Left renal pelvis (tissue), 4 donors: Measurements from ENCODE around the gene SEPTIN7. TPM values are rescaled to one million over a fixed set of nuclear protein-coding genes. Genes with fewer than 3 reads are reported as not detected.
"Not testable (repeated sequence)": the region's sequence is repeated elsewhere in the genome, so short reads cannot be mapped to it uniquely, and the experiment has no call there.

ENCODE experiments used
- DNase-seq, 4 donors: peaks; one replicate each; pipeline ENCODE4 v3.0.0-alpha.2; 2013; ENCODE audit warnings: low read depth in 4 of 4, low spot score in 3 of 4
- polyA plus RNA-seq, 4 donors: library from polyadenylated mRNA; unstranded; fragments of 120-200 nt; gene quantifications; one replicate each; pipeline ENCODE4 v1.2.1, GENCODE V29; 2013; ENCODE audit not compliant: insufficient read length in 4 of 4

SEPTIN7 gene
- 100 to 1,000 TPM; 375 to 623 (median 523) TPM for polyA plus RNA-seq

DNA sequence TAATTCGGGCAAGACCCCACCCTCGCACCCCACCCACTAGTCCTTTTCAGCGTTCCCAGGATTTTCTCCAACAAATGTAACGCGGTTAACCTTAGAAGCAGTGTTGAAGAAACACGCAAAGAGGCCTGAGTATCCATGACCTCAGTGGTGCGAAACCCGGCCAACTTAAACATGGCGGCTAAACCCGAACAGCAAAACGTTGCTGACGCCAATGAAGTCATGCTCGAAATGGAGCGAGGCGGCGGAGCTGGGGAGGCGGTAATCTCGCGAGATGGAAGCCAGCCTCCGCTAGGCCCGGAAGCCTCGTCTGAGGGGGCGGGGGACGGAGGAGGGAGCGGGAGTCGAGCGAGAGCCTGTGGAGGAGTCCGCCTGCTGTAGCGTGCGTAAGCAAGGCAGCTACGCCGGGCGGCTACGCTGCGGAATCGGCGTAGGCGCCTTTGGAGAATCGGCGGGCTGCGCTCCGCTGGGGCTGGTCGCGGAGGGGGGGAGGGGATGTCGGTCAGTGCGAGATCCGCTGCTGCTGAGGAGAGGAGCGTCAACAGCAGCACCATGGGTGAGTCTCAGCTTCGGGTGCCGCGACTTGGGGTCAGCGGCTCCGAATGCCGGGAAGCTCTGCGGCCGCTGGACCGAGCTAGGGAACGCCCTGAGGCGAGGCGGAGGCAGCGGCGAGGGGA is at the start of gene SEPTIN7:
TSS of gene SEPTIN7 (plus strand) at position 340 of the 674 bp plus-strand sequence. CDS start at position 493, 153 bp downstream.
- peak; percentile 98 to 99 (median 99) for DNase-seq

DNA sequence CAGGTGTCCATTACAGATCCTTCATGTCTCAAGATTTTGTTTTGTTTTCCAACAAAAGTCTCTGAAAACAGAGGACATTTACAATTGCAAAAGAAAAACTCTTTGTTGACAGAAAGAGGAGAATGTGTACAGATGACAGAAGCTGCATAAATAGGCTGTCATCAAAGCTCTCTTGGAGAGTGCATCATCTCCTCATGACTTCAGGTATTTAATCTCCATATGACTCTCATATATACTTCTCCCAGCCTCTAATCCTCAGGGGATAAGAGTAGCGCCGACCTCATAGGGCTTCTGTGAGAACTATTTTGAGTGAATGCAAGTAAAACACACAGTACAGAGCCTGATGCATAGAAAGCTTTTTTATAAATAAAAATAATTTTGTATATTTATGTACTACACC is 48.1 kb upstream of the SEPTIN7 start:
- no peak for DNase-seq

DNA sequence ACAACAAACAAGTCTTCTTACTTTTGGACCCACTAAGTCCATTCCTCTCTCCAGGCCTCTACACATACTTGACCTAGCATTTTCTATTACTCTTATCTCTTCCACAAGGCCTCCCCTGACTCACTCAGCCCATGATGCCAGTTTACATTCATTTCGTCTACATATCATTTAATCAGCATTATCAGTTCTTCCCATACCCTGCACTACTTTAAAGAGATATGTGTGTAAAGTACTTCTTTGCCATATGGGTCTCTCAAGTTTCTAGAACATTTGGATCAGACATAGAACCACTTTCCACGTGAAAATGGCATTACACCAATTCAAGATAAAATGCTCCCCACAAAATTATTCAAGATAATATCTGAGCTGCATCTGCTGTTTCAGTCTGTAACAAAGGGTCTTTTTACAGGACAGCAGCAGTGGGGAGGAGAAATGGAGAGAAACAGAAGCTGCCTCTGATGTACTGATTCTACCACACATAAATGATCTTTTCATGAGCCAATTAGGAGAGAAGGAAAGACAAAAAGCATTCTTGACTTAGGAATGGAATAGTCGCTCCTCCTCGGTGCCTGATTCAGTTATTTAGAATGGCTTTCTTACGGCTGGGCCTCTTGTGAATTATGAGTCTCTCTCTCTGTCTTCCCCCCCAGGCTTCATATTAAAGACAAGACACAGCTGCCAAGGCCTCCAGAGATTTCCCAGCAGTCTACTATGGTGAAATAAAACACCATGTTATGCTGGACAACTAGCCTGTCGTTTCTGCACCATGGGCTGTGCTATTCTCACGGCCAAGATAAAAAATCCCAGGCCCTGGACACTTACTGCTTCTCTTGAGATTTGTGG is 46.9 kb upstream of the SEPTIN7 start:
- DNase-seq = peak; percentile 64 to 74 (median 72)

DNA sequence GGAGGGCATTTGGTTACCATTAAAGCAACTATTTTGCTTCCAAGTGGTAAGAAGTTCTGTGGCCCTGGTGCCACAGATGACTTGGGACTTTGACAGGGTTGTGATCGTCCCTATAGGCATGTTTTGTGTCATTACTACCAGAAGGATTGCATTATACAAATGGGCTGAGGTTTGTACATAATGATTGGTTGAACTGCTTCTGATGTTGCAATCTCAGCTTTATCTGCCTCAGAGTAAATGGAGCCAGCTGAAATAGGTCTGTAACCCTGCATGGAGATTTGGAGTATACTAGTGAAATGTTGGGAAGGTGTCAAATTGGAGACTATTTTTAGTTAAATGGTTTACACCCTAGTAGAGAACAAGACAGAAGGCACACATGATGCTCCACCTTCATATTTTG is 46.1 kb upstream of the SEPTIN7 start:
- no peak for DNase-seq

DNA sequence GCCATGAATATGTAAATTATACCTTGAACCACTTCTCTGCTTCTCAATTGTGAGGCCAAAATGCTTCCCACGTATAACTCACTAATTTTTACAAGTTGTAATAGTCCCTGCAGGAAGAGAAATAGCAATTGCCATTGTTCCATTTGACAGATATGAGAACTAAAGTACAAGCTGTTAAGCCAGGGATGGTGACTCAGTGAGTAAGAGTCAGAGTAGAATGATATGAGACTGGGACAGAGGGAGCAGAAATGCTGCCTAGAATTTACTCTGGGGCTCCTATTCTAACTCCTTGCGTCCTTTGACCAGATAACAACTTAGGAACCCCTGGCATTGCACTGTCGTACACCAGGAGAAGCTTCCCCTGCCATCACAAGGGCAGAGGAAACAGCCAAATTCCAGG is 45.1 kb upstream of the SEPTIN7 start:
- no peak for DNase-seq

DNA sequence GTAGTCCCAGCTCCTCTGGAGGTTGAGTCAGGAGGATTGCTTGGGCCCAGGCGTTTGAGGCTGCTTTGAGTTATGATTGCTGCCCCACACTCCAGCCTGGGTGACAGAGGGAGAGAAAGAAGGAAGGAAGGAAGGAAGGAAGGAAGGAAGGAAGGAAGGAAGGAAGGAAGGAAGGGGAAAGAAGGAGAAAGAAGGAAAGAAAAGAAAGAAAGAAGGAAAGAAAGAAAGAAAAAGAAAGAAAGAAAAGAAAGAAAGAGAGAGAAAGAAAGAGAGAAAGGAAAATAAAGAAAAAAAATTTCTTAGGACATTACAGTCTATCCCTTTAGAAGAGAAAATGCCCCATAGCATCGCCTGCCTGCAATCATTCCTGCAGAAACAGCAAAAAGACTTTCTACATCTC is 44.4 kb upstream of the SEPTIN7 start:
- DNase-seq = not testable (repeated sequence)

DNA sequence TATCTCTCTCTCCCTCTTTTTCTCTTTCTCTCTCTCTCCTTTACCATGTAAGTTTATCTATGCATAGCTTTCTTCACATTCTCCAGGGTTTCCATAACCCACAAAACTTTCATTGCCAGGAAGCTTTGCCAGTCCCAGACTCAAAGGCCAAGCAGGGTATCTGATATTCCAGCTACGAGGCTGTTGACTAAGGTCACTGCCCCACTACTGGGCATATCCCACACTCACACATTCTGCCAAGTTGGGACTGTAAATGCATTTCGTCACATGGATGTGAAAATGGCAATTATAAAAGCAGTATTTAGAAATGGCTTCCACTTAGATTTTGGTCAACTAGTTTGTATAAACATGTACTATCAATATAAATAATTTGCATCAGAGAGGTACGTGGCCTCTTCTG is 43.3 kb upstream of the SEPTIN7 start:
- DNase-seq = no peak

DNA sequence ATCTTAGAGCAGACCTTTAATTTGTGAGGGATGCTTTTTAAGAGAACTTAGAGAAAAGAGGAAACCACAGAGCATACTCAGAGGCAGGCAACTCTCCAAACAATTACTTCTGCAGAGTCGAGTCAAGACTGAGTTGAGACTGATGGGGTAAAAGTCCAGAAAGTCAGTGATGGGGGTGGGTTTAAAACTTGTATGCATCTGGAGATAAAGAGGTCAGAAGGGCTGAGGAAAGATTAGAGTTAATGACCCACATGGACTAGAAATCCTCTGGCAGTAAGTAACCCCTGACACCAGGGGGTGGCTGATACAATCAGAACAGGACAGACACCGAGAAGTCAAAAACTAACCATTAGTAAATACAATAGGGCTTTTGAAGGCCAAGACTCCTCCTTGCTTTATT is 42.4 kb upstream of the SEPTIN7 start:
- no peak for DNase-seq

DNA sequence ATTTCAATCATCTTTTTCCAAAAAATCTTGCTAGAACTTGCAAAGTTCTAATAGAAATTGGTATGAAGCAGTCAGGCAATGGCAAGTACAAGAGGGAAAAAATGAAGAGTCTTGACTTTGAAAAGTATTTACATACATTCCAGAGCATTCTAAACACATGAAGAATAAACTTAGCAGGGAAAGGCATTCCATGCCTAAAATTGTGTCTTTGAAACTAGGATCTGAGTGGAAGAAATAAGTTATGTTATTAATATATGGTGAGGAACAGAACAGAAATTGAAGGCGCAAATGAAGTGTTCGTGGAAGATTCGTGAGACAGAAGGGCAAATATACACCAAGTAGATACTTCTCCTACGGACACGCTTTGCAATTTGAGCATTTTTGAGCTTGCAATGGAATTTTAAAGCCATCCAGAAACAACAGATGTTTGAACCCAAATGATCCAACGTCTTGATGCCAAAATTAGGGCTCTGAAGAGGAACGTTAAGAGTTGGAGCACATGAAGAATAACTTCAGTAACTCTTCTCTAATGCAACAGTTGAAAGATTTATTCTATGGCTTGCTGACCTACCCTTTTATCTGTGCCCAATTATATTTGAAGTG is 40.6 kb upstream of the SEPTIN7 start:
- no peak for DNase-seq

DNA sequence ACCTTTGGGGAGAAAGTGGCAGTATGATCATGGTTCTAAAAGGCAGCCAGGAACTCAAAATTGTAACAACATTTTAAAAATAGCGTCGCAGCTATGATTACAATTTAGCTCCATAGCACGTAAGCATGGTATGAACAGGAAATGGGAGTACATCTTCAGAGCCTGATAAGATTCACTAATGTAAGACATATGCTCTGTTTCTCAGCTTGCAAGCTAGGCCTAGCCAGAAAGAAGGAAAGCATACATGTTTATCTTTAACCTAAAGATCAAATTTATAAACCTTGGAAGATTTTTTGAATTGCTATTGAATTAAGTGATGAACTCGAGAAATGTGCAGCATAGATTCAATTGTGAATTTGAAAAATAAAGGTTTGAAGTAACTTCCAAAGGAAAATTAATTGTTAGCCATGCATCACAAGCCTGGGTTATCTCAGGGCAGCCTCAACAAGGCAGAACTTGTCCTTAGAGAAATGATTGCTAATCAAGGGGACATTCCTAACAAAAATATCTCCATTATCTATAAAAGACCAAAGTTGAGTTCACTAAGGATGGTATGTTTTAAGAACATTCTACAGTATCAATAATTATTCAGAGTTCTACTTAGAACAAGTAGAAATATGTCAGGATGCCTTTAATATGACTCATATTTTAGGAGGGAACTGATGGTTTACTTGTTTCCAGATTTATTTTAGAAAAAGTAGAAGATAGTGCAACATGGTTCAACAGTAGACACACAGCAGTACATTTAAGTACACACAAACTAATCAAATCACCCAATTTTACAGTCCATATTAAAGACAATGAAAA is 38.8 kb upstream of the SEPTIN7 start:
- DNase-seq = no peak

DNA sequence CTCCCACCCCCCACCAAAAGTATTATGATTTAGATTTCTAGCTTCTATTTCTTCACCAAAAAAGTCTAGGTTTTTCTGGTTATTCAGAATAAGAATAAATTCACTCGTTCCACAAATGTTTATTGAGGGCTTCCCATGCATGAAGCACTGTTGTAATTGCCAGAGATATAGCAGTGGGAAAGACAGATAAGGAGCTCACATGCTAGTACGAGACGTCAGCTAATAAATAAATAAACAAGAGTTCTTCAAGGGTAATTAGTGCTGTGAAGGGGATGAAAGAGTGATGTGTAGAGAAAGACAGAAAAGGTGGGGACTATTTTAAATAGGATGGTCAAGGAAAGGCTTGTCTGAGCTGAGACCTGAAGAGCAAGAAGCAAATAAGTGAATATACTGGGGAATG is 38.1 kb upstream of the SEPTIN7 start:
- no peak for DNase-seq

DNA sequence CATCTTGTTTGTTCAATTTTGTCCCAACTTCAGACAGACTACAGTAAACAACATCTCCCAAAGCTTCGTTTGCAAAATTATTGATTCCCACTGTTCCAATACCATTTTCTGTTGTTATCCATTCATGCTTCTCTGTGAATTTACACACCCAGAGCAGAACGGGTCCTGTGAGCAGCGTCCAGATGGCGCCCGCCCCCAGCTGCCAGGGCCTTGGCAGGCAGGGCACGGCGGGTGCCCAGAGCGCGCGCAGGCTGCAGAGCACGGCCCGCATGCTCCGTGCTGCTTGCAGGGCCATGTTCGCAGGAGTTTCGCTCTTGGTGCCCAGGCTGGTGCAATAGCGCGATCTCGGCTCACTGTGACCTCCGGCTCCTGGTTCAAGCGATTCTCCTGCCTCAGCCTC is 32.5 kb upstream of the SEPTIN7 start:
- DNase-seq = no peak

DNA sequence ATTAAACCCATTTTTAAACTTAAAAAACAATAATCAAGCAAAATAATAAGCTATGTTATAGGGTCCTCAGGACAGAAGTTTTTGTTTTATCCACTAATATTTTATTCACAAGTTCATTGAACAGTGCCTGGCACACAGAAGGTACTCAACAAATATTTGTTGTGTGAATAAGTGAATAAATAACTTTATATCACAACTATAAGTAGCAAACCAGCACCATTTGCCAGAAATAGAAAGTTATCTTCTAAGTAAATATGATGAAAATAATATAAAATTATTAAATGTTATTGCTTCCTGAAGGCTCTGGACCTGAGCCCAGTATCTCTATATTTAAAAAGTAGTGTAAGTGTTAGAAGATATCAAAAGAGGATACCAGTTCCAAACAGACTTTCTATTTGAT is 29.1 kb upstream of the SEPTIN7 start:
- no peak for DNase-seq

DNA sequence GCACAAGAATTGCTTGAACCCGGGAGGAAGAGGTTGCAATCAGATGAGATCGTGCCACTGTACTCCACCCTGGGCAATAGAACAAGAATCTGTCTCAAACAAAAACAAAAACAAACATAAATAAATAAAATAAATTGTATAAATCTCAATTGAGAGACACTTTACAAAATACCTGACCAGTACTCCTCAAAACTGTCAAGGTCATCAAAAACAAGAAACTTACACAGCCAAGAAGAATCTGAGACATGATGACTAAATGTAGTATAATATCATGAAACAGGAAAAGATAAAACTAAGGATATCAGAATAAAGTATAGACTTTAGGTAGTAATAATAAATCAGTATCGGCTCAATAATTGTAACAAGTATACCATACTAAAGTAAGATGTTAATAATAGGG is 26.9 kb upstream of the SEPTIN7 start:
- DNase-seq = no peak

DNA sequence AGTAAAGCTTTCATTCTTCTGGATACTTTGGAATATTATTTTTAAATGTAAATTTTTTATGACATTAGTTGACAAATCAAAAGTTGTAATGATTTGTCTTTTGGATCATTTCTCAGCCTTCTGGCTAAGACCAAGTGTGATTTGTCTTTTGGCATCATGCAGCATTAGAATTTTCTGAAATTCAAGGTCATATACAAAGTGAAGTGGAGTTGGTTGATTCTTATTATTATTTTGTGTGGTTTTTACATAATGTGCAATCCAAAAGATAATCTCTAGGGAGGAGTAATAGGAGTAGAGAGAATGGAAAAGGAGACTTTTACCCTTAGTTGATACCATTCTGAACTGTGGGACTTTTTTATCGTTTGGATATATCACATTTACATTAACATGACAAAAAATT is 24.2 kb upstream of the SEPTIN7 start:
- no peak for DNase-seq

DNA sequence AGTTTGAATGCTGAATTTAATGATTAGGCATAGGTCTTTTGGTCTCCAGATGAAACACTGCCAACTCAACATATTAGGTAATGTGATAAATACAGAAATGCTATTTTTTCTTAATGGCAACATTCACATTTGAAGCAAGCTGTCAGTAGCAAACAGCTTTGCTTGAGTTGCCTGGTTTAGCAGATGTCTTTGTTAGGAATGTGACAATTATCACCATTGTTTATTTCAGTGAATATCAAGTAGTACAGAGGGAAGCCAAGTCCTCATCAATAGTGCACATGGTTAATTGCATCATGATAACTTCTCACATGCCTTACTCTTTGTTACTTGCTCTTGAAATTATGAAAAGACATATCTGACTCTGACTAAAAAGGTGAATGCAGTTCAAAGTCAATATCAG is 23.7 kb upstream of the SEPTIN7 start:
- no peak for DNase-seq

DNA sequence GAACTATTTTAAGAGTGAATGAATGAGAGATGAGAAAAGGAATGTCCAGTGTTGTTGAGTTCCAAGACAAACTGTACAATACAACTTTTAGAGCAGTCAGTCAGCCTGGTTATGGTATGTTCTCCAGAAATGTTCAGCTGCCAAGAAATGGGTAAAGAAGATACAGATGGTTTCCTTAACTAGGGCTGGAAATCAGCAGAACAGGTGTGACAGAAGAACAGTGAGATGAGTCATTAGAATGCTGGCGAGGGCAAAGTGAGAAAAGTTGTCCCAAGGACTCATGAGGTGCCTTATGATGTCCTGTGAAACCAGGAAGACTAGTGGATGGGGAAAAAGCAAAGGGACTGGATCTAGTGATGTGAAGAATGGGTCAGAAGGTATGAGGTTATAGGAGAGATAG is 20.8 kb upstream of the SEPTIN7 start:
- no peak for DNase-seq

DNA sequence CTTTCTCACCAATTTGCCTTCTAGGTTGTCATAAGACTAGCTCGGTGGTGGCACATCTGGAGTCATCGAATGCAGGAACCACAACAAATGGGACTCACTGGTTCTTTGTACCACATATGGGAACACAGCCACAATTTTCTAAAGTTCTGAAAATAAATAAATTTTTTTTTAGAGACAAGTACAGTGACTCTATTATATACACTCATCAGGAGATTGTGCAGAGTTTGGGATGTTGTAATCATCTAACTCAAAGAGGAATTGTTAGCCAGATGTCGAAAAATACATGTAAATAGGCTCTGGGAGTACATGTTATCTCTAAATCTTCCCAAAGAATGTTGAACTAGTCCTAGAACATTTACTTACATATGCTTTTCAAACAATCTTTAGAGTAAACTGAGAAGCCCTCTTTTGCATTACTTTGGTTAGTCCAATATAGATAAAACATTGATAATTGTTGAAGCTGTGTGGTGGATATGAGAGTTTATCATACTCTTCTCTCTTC is 19.6 kb upstream of the SEPTIN7 start:
- no peak for DNase-seq

DNA sequence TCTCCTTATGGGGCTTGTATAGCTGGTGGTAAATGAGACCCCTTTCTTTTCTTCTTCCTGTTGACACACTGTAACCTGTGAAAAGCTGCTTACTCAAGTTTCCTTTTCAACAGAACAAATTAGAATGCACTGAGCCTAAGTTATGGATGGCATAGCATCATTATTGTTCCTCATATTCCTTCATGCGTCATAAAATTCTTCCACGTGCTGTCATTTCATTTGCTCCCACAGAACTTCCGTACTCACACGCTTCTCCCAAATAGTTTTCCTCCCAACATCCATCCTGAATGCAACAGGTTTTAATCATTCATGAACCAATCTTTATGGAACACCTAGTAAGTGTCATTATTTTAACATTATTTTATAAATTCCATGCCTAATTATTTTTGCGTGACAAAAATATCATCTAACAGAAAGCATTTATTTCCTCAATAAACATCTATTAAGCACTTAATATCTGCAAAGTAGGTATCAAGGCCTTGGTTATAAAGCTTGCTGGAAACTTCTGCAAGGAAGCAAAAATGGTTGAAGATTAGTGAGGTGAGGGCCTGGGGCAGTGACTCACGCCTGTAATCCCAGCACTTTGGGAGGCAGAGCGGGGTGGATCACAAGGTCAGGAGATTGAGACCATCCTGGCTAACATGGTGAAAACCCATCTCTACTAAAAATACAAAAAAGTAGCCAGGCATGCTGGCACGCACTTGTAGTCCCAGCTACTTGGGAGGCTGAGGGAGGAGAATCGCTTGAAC is 18.9 kb upstream of the SEPTIN7 start:
- DNase-seq = no peak

DNA sequence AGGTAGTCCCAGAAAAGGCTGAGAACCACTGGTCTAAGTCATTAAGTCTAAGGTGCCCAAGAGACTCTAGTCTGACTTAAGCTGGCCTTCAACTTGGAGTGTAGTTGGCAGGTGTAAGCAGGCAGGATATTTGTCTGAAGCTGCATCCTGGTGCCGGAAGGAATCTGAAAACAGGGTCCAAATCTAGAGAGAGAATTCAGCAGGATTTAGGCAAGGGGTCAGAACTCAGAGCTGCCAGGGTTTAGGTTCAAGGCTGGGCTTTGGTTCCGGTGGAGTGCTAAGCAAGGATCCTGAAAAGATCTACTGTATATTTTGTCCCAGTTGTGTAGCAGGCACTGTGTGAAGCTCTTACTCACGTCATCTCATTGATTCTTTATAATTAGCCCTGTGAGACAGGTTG is 16.5 kb upstream of the SEPTIN7 start:
- DNase-seq = no peak
